PFSK-1 (cell line): ENCODE measurements around the gene RGS17.

Experiments
- FOXP2 ChIP-seq: optimal IDR thresholded peaks from 2 replicates; pipeline ENCODE3; 2011; ENCODE audit warnings: borderline replicate concordance, control low read depth, inconsistent platforms; ENCODE audit not compliant: insufficient read depth; ENCODE audit errors: extremely low read length, extremely low read depth
- POLR2AphosphoS5 ChIP-seq: IDR thresholded peaks from 2 replicates; pipeline ENCODE4 v1.6.1; 2012; ENCODE audit warnings: low read depth, mild to moderate bottlenecking, control low read depth, low read length, moderate library complexity
- SIN3A ChIP-seq: IDR thresholded peaks from 2 replicates; pipeline ENCODE4 v1.6.1; 2012; ENCODE audit warnings: mild to moderate bottlenecking, low read length, moderate library complexity, borderline replicate concordance; ENCODE audit not compliant: insufficient read depth
- TAF1 ChIP-seq: IDR thresholded peaks from 2 replicates; pipeline ENCODE4 v1.6.1; 2012; ENCODE audit warnings: low read length, control low read depth, borderline replicate concordance; ENCODE audit not compliant: insufficient read depth
- TF ChIP-seq, protein P1 (sequence below), 2 experiments: IDR thresholded peaks; 2 replicates each; pipeline versions ENCODE4 v1.6.1 to v1.8.0; 2011 to 2012; ENCODE audit warnings: low read depth in 2 of 2, low read length in 2 of 2, control low read depth in 1 of 2, inconsistent platforms in 1 of 2, mild to moderate bottlenecking in 1 of 2, moderate library complexity in 1 of 2; ENCODE audit not compliant: insufficient read depth in 1 of 2

The RGS17 gene

DNA sequence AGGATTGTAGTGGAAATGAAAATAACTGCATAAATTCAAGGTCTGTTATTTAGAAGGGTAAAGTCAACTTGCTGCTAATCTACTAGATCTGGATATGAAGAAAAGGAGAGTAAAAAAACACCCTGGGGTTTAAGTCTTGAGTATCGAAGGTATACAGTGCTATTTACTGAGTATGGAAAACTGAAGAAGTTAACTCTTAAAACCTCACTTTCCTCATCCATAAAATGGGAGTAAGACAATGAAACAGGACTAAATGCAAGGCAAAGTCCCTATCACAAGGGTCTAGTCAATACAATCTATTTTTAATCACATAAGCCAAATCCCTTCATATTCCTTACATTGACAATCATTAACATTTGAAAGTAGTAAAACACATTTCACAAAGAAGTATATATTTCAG, 150.4 kb downstream of the RGS17 start:
- TF ChIP-seq FOXP2 (no peak), TAF1 (no peak), POLR2AphosphoS5 (no peak; the same call in 1 of the 2 replicates), SIN3A (no peak)
- TF ChIP-seq, protein P1, sequence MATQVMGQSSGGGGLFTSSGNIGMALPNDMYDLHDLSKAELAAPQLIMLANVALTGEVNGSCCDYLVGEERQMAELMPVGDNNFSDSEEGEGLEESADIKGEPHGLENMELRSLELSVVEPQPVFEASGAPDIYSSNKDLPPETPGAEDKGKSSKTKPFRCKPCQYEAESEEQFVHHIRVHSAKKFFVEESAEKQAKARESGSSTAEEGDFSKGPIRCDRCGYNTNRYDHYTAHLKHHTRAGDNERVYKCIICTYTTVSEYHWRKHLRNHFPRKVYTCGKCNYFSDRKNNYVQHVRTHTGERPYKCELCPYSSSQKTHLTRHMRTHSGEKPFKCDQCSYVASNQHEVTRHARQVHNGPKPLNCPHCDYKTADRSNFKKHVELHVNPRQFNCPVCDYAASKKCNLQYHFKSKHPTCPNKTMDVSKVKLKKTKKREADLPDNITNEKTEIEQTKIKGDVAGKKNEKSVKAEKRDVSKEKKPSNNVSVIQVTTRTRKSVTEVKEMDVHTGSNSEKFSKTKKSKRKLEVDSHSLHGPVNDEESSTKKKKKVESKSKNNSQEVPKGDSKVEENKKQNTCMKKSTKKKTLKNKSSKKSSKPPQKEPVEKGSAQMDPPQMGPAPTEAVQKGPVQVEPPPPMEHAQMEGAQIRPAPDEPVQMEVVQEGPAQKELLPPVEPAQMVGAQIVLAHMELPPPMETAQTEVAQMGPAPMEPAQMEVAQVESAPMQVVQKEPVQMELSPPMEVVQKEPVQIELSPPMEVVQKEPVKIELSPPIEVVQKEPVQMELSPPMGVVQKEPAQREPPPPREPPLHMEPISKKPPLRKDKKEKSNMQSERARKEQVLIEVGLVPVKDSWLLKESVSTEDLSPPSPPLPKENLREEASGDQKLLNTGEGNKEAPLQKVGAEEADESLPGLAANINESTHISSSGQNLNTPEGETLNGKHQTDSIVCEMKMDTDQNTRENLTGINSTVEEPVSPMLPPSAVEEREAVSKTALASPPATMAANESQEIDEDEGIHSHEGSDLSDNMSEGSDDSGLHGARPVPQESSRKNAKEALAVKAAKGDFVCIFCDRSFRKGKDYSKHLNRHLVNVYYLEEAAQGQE (IDR thresholded peaks at IDR 0.05; ENCODE audit: insufficient read depth in 1 of 2, low read depth in 2 of 2, low read length in 2 of 2), result no peak

DNA sequence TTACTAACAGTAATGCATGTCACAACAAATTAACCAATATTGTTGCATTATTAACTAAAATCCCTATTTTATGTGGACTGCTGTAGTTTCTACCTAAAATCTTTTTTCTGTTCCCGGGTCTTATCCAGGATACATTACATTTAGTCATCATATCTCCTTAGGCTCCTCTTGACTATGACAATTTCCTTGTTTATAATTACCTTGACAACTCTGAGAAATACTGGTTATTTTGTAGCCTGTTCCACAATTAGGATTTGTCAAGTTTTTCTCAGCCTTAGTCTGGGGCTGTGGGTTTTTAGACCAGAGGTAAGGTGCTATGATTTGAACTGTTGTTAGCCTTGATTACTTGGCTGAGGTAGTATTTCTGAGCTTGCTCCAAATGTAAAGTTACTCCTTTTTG, 152.0 kb downstream of the RGS17 start:
- TF ChIP-seq SIN3A (no peak), POLR2AphosphoS5 (no peak), TAF1 (no peak), FOXP2 (no peak)
- TF ChIP-seq, protein P1 (IDR thresholded peaks at IDR 0.05; ENCODE audit: insufficient read depth in 1 of 2, low read depth in 2 of 2, low read length in 2 of 2), result no peak

DNA sequence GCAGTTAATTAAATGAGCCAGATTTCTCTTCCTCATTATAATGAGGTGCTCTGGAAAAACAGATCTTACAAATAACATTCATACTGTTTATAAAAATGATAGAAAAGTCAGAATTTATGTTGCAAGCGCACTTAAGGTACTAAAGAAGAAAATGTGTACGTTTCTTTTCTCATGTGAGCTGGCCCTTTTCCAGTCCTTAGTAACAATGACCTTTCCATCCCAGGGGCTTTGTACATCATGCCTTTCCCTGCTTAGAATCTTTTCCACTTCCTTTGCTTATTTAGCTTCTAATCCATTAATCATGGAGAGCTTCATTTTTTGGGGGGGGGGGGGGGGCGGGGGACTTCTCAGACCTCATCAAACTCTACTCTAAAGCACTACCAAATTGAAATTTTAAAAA, 153.0 kb downstream of the RGS17 start:
- TF ChIP-seq FOXP2 (no peak), SIN3A (no peak)
- TF ChIP-seq, protein P1 (IDR thresholded peaks at IDR 0.05; ENCODE audit: insufficient read depth in 1 of 2, low read depth in 2 of 2, low read length in 2 of 2), result no peak

DNA sequence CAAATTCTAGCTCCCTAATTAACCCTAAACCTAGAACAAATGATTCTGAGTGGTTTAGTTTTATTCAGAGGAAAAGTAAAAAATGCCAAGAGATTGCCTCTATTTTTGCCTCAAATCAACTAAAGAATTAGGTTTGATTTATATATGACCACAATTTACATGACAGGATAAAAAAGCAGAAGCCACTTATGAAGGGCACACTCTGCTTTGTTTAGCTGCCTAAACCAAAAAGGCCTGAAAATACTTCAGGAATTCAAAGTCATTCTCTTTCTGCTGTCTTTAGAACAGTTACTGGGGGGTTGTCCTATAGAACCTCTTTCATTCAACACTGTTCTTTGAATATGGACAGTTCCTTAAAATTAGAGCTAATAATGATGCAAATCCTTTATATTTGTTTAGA, 153.5 kb downstream of the RGS17 start:
- TF ChIP-seq TAF1 (no peak), SIN3A (no peak), POLR2AphosphoS5 (no peak), FOXP2 (no peak)
- TF ChIP-seq, protein P1 (IDR thresholded peaks at IDR 0.05; ENCODE audit: insufficient read depth in 1 of 2, low read depth in 2 of 2, low read length in 2 of 2), result no peak

DNA sequence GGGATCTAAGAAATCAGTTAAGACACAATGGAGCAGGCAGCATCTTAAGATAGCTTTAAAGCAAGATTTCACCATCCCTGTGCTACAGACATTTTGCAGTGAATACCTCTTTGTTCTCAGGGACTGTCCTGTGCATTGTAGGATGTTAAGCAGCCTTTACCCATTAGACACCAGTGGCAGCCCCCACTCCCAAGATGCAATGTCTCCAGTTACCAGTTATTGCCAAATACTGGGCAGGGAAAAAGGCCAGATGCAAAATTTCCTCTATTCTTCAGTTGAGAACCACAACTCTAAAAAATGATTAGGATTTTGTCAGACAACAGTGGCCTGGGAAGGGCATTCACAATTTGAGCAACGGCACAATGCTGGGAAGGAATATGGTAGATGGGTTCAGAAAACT, 154.3 kb downstream of the RGS17 start:
- TF ChIP-seq, protein P1 (IDR thresholded peaks at IDR 0.05; ENCODE audit: insufficient read depth in 1 of 2, low read depth in 2 of 2, low read length in 2 of 2), result no peak
- TF ChIP-seq FOXP2, result no peak
